Measurements from ENCODE around the gene GJA3. TPM values are rescaled to one million over a fixed set of nuclear protein-coding genes. Genes with fewer than 3 reads are reported as not detected.

Gene GJA3
- total and polyA plus RNA-seq, 10 of the 15 experiments (the other 5 are each of a cell fraction or from before 2014, with no cell fraction given): 0.03 to 0.11 (median 0.04) TPM; not detected in 5

DNA sequence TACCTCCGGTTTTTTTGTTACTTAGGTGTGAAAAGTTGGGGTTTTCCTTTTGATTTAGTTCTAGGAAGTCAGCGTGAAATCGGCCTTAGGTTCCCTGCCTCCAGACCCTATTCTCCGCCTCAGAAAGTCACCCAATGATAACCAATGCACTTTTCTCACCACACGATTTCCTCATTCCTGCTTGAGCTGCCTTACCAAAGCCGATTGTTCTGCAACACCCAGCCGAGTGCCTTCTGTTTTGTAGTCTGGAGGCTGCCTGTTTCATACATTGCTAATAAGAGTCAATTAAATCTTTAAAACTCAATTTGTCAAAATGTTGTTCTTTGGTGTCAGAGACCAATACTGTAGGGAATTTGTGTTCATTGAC, 39.7 kb downstream of the GJA3 start:
- Histone ChIP-seq H3K4me2 (ENCODE audit: control insufficient read depth, insufficient read depth) (no peak overlapping the region), H3K27ac (ENCODE audit: control insufficient read depth, insufficient read depth) (no peak overlapping the region), H4K20me1 (ENCODE audit: control insufficient read depth, insufficient read depth) (no peaks in the 10 kb centered on the region), H3K9me3 (replicated peaks; ENCODE audit: control insufficient read depth, insufficient read depth, low read length) (no peaks in the 10 kb centered on the region), H3K9ac (ENCODE audit: control insufficient read depth, insufficient read depth, low read length) (no peak overlapping the region), H2AFZ (ENCODE audit: control insufficient read depth, low read depth, low read length) (no peak overlapping the region), H3K4me1 (ENCODE audit: control insufficient read depth, insufficient read depth, low read length) (no peaks in the 10 kb centered on the region), H3K36me3 (ENCODE audit: control insufficient read depth in 2 of 2, insufficient read depth in 2 of 2, low read length in 1 of 2) (no peaks in the 10 kb centered on the region), H3K79me2 (ENCODE audit: control insufficient read depth, insufficient read depth, low read length) (no peaks in the 10 kb centered on the region), H3K27me3 (replicated peaks in 1 of 2; ENCODE audit: control insufficient read depth in 2 of 2, insufficient read depth in 2 of 2, low read length in 1 of 2) (no peaks in the 10 kb centered on the region), H3K4me3 (no peak overlapping the region)
- intact Hi-C loops (cut with micrococcal nuclease; ENCODE audit: unreplicated experiment) (no loop called here), in situ Hi-C loops (cut with MboI) (no loop called here)
- DNase-seq (ENCODE audit: low read depth, low spot score) (no peak), FAIRE-seq (no peak), ATAC-seq (no peak)
- RAD21 ChIA-PET (ENCODE audit: unreplicated experiment): no interaction called here
- CTCF ChIA-PET: no interaction called here
- 30% methylated on average over 7 of the region's 7 CpGs for WGBS (ENCODE audit: insufficient coverage, insufficient replicate concordance, low lambda C conversion rate, missing lambda C conversion rate)
- SMC1A ChIA-PET (ENCODE audit: uncharacterized antibody, unreplicated experiment): no interaction called here
- TF ChIP-seq BACH1 (IDR thresholded peaks at IDR 0.05; ENCODE audit: borderline replicate concordance) (no peak), CBX3 (IDR thresholded peaks at IDR 0.05; ENCODE audit: borderline replicate concordance, low read depth) (no peak), ZZZ3 (IDR thresholded peaks at IDR 0.05; ENCODE audit: control insufficient read depth, insufficient read length, low read depth) (no peak), ZNF274 (IDR thresholded peaks at IDR 0.05; ENCODE audit: insufficient read depth, insufficient read length) (no peak), SPI1 (IDR thresholded peaks at IDR 0.05; ENCODE audit: borderline replicate concordance, insufficient read depth, low read depth, low read length) (no peak), IKZF1 (conservative IDR thresholded peaks at IDR 0.05) (no peak), TCF12 (IDR thresholded peaks at IDR 0.05; ENCODE audit: low read depth, low read length) (no peak), CREB1 (IDR thresholded peaks at IDR 0.05; ENCODE audit: low read depth) (no peak), JUND (IDR thresholded peaks at IDR 0.05; ENCODE audit: low read depth, low read length) (no peak), POLR2A (IDR thresholded peaks at IDR 0.05; ENCODE audit: low read depth, low read length) (no peak), CEBPB (IDR thresholded peaks at IDR 0.05; ENCODE audit: borderline replicate concordance in 1 of 2, low read depth in 2 of 2, low read length in 2 of 2) (no peak)
- TF ChIP-seq, protein P1, sequence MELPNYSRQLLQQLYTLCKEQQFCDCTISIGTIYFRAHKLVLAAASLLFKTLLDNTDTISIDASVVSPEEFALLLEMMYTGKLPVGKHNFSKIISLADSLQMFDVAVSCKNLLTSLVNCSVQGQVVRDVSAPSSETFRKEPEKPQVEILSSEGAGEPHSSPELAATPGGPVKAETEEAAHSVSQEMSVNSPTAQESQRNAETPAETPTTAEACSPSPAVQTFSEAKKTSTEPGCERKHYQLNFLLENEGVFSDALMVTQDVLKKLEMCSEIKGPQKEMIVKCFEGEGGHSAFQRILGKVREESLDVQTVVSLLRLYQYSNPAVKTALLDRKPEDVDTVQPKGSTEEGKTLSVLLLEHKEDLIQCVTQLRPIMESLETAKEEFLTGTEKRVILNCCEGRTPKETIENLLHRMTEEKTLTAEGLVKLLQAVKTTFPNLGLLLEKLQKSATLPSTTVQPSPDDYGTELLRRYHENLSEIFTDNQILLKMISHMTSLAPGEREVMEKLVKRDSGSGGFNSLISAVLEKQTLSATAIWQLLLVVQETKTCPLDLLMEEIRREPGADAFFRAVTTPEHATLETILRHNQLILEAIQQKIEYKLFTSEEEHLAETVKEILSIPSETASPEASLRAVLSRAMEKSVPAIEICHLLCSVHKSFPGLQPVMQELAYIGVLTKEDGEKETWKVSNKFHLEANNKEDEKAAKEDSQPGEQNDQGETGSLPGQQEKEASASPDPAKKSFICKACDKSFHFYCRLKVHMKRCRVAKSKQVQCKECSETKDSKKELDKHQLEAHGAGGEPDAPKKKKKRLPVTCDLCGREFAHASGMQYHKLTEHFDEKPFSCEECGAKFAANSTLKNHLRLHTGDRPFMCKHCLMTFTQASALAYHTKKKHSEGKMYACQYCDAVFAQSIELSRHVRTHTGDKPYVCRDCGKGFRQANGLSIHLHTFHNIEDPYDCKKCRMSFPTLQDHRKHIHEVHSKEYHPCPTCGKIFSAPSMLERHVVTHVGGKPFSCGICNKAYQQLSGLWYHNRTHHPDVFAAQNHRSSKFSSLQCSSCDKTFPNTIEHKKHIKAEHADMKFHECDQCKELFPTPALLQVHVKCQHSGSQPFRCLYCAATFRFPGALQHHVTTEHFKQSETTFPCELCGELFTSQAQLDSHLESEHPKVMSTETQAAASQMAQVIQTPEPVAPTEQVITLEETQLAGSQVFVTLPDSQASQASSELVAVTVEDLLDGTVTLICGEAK (IDR thresholded peaks at IDR 0.05; ENCODE audit: borderline replicate concordance): no peak
- TF ChIP-seq, protein P2, sequence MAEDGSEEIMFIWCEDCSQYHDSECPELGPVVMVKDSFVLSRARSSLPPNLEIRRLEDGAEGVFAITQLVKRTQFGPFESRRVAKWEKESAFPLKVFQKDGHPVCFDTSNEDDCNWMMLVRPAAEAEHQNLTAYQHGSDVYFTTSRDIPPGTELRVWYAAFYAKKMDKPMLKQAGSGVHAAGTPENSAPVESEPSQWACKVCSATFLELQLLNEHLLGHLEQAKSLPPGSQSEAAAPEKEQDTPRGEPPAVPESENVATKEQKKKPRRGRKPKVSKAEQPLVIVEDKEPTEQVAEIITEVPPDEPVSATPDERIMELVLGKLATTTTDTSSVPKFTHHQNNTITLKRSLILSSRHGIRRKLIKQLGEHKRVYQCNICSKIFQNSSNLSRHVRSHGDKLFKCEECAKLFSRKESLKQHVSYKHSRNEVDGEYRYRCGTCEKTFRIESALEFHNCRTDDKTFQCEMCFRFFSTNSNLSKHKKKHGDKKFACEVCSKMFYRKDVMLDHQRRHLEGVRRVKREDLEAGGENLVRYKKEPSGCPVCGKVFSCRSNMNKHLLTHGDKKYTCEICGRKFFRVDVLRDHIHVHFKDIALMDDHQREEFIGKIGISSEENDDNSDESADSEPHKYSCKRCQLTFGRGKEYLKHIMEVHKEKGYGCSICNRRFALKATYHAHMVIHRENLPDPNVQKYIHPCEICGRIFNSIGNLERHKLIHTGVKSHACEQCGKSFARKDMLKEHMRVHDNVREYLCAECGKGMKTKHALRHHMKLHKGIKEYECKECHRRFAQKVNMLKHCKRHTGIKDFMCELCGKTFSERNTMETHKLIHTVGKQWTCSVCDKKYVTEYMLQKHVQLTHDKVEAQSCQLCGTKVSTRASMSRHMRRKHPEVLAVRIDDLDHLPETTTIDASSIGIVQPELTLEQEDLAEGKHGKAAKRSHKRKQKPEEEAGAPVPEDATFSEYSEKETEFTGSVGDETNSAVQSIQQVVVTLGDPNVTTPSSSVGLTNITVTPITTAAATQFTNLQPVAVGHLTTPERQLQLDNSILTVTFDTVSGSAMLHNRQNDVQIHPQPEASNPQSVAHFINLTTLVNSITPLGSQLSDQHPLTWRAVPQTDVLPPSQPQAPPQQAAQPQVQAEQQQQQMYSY (CRISPR knock-in tag; IDR thresholded peaks at IDR 0.05): no peak
- POLR2A ChIA-PET: no interaction called here
- no TSS peak for BruUV-seq (replicated peaks)

Data from GM12878 (cell line).